Renal pelvis (tissue), 4 donors: ENCODE results near the gene ATP7B. TPM values are rescaled to one million over a fixed set of nuclear protein-coding genes. Genes with fewer than 3 reads are reported as not detected.
"Not testable (repeated sequence)": the region's sequence is repeated elsewhere in the genome, so short reads cannot be mapped to it uniquely, and the experiment has no call there.

Experiments
- DNase-seq: peaks from one replicate; pipeline ENCODE4 v3.0.0-alpha.2; 2013
- polyA plus RNA-seq, 3 donors: library from polyadenylated mRNA; unstranded; fragments of 120-200 nt; gene quantifications; one replicate each; pipeline ENCODE4 v1.2.1, GENCODE V29; 2013; ENCODE audit not compliant: insufficient read length in 3 of 3

ATP7B gene
- polyA plus RNA-seq, 3 donors: 18.2 to 28.1 (median 24.7) TPM

DNA sequence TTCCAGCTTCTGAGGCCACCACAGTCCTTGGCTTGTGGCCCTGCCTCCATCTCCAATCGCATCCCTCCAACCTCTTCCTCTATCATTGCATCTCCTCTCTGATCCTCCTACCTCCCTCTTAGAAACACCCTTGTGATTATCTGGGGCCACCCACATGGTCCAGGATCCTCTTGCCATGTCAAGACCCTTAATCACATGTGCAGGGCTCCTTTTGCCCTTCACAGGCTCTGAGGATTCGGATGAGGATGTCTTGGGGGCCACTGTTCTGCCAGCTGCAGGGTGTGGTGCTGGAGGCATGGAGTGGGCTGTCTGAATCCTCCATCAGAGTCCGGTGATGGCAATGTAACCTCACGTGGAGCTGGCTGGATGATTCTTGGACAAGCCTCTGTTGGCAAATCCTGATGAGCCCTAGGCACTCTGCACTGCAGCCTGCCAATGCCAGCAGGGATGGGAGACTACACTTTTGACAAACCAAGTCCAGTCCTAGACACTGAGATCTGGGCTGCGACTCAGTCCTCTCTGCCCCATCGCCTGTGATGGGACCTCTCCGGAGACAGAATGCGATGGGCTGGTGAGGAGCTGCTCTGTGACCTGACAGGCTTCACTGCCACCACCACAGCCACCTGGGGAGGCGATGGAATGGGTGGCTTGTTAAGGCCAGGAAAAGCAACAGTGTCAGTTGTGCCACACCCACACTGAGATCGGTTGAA is 88.3 kb downstream of the ATP7B start:
- DNase-seq: no peak

DNA sequence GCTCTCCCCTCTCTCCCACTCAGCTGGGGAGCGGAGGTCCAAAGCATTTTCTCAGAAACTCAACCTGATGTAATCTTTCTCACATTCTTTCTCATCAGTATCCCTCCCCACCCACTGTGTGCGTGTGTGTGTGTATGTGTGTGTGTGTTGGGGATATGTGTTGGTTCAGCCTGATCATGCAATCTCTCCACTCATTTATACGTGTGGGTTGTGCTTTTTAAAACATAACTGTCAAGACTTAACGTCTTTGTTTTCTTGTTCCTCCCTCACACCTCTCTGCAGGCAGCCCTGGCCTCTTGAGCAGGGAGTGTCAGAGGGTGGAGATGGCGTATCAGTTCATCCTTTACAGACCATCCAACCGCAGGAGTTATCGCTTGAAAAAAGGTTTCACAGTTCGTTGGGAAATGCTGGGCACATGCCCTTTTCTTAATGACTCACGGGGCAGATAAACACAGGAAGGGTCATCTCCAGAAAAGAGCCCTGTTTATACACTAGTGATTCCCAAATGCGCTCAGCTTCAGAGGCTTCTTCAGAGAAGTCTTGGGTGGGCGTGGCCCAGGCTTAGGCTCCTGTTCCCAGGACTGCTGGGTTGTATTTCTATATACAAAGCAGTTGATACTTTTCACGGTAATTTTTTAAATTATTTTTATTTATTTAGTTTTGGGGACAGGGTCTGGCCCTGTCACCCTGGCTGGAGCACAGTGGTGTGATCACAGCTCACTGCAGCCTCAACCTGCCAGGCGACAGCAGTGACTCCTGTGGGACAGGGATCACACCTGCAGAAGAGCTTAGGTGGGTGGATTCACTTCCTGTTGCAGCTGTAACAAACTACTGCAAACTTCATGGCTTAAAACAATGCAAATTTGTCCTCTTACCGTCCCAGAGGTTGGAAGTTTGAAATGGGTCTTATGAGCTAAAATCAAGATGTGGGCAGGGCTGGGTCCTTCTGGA is 89.2 kb downstream of the ATP7B start:
- DNase-seq: peak; percentile 29

DNA sequence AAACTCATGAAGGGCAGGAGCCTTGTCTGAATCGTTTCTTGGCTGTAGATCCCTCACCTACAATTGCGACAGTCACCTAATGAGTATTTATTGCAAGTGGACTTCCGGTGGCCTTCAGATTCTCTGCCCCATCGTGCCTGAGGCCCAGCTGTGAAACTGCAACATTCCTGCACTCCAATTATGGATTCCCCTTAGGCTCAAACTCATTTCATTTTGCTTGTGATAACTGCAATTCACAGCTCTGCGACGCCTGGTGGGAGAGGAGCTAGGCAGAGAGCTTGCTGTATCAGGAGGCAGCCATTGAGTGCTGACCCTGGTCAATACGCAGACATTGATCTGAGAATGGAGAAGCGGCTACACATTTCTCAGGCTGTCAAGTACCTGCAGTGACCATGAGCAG is 90.5 kb downstream of the ATP7B start:
- DNase-seq: no peak

DNA sequence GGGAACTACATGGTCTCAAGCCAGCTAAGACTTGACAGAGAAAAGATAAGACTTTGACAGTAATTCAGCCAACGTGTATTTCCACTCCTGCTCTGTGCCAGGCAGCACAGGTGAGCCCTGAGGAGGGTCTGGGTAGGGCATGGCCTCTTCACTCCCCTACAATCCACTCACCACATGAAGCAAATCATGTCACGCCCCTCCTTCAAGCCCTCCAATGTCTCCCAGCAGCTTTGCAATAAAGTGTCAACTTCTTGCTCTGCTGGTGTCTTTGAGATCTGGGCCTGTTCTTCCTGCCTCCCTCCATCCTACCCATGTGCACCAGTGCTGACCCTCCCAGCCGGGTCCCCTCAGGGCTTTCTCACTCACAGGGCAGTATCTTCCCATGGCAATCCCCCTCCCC is 91.0 kb downstream of the ATP7B start:
- DNase-seq: no peak

DNA sequence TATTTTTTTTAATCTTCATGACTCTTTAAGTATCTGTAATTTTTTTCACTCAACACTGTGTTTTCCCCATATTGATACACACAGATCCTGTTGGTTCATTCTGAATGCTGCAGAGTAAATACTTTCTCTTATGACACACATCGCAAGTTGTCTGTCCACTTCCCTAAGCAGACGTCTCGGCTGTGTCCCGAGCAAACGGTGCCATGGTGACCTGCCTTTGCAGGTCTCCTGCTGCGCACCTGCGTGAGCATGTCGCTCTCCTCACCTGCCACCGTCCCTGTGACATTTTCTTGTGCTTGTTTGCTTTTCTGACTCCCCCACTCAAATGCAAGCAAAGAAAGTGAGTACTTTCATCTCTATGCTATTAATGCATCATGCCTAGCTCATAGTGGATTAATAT is 91.7 kb downstream of the ATP7B start:
- DNase-seq: no peak

DNA sequence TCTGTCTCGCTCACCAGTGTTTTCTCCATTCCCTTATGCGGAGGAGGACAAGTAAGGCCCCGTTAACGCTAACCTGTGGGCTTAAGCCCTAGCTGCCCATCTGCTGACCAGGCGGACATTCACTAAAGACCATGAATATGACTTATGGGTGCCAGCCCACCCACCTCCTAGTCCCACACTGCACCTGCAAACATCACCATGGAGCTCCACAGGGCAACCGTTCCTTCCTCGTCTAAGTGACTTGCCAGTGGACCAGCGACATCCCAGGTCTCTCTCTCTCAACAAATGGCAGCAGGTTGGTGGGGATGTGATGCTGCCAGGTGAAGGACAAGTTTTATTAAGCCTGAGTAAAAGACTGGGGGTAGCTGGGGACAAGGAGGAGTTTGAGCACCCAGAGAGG is 94.3 kb downstream of the ATP7B start:
- no peak for DNase-seq

DNA sequence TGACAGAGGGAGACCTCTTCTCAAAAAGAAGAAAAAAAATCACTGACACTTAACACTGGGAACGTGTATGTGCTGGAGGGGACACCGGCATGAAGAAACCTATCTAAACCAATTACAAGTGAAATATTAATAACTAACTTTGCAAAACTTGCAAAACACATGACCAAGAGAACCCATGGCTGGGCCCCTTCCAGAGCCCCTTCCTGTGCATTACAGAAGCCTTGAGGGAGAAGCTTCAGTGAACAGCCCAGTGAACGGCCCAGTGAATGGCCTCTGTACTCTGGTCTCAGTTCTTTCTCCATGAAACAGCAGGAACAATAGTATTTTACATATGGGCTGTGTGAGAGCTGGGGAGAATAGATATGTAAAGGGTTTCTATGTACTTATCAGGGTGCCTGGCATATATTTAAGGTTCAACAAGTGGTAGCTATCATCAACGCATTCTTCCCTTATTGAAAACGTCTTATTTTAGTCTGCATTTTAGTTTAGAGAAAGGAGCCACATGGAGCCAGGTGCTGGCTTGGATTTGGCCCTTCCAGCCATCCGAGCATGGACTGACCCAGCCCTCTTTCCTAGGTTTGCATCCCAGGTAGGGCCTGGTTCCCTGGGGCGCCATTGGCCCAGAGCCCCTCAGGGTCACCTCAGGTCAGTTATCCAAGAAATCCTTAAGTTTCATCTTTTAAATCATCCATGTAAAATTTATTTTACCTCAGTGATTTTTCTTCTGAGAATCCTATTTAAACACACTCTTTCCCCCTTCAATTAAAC is 95.0 kb downstream of the ATP7B start:
- DNase-seq: no peak

DNA sequence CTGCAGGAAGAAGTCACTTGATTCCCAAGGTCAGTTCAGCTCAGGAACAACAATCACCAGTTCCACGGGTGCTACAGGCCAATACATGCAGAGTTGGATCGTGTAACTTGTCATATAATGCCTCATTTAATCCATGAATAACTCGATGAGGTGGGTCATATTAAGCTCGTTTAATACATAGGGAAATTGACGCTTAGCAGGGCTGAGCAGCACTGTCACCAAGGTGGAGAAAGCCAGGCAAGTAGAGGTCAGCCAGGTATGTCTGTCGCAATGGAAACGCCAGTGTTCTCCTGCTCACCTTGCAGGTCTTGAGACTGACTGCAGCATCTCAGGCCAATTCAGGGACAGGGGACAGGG is 97.1 kb downstream of the ATP7B start:
- no peak for DNase-seq

DNA sequence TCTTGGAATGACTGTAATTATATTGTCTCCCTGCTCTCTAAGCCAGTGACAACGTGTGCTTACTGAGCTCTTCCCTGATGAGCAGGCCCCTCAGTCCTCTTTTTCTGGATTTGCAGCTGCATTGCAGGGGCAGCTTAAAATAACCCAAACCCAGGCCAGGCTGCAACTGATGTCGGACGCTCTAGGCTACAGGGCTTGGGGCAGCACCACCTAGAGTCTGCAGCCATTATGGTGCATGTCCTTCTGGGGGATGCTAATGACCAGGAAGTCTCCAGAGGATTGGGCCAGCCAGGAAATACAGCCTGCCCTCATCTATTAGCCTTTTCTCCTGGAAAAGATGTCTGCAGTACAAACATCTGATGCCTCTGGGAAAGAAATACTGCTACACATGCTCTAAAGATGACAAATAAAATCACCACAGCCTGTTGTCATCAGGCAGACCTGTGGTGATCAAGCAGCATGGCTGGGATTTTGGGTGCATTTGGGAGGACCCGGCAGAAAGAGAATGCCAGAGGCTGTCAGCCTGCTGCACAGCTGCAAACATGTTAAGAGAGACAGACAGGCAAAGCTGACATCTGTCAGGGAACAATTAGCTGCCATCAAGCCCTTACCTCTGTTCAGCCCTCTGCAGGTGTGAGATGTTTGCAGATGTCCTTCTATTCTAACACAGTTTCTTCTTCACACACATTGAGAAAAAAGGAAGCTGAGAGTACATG is 97.7 kb downstream of the ATP7B start:
- no peak for DNase-seq

DNA sequence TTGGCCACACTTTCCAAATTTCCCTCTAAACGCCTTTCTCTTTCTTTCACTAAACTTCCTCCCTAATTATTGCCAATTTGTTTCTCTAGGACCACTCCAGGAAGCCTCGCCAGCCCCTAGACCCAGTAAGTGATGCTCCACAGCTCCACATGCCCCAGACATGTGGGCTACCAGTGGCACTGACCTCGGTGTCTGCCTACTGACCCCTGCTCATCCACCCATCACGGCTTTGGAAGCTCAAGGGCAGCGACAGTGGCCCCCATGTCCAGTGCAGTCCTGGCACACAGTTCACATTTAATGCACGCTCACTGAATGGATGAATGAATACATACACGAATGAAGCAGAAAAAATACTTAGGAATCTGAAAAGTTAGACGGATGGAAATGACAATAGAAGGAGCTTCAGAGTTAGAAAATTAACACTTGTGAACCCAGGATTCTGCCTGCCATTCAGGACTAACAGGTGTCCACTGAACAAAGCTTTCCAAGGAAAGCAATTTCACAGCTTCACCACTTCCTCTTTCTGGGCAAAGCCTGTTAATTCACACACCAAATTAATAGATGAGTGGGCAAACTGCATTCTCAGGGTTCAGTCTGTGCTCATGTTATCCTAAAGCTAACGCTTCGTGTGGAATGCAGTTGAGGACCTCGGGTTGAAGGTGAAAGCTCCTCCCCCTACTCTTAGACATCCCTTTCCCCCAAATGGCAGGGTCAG is 98.6 kb downstream of the ATP7B start:
- no peak for DNase-seq

DNA sequence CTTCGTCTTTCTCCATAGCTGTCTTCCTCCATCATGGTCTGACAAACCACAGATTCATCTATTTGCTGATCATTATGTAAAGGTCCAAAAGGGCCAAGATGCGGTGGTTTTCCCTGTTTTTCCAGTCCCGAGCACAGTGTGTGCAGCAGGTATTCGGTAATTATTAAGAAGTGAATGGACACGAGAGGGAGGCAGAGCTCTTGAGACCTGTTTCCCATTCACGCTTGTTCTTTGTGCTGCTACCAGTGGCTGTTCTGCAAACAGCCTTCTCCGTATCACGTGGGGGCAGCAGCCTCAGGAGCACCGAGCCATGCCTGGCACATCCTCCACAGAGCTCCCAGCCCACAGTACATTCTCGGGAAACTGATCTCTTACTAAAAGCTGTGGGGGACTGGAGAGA is 99.2 kb downstream of the ATP7B start:
- peak; percentile 65 for DNase-seq

DNA sequence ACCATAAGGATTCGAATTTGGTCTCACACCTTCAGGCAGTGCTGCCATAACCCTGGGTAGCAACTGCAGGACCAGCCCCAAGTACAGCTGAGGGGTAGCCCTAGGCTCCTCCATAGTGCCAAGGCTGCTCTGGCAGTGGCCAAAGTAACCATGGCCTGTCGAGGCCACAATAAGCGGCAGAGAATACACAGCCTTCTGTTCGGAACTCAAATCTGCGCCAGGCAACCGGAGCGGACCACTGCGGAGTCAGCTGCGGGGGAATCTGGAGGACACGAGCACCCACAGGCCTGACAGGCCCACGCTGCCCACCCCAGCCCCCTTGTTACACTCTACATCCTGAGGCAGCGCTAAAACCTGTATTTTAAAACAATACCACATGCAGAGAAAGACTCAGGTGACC is 100.7 kb downstream of the ATP7B start:
- DNase-seq: no peak

DNA sequence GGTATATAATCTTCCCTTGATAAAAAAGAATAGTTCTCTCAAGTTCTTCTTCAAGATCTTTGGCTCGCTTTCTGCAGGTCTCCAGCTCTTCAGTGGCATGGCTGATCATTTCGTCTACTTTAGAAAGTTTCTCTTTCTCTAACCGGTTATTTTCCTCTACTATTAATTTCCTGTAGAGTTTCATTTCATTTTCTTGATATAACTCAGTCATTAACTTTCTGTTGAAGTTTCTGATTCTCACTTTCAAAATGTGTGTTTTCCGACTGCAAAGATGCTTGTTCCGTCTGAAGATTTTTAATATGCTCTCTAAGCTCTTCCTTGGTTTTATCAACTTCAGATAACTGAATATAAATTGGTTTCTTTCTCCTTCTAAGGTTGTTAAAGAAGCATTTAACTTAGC is 102.0 kb downstream of the ATP7B start:
- DNase-seq: not testable (repeated sequence)

DNA sequence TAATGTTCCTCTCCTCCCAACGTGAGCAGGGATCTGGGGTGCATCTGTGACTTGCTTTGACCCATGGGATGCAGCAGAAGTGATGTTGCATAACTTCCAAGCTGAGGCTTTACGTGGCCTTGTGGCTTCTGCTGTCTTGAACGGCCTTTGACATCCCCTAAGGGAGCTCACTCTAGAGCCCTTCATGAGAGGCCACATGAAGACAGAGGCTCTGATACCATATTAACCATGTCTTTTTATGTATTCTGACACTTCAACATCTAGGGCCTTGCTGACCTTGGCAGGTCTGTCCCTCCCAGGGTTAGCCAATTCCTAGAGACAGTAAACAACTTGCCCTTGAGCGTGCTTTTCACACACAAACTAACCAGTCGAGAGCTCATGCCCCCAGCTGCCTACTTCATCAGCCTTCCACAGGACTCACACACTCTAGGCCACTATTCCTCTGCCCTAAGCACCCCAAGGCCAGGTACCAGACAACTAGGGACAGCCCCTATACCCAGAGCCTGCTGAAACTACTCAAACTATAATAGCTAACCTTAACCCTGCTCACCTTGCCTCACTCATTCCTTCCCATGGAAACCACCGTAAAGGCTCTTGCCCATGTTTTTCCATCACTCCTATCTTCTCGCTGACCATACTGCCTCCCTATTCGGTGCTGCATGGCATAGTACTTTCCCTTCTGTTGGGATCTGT is 104.1 kb downstream of the ATP7B start:
- DNase-seq: no peak

DNA sequence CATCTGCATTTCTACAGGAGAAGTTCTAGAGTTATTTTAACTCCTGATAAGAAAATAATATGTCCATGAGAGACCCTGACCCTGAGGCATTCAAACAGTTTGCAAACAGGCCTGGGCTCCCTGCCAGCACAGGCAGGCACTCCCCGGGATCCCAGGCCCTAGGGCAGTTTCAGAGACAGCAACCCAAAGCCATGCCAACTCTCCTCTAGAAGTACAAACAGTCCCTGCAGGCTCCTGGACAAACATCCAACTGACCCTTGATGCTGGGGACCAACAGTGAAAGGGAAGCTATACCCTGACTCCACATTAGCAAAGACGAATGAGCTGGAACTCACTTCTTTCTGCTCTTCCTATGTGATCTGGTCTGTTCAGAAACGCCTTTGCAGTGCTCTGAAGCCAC is 104.7 kb downstream of the ATP7B start:
- DNase-seq: no peak

DNA sequence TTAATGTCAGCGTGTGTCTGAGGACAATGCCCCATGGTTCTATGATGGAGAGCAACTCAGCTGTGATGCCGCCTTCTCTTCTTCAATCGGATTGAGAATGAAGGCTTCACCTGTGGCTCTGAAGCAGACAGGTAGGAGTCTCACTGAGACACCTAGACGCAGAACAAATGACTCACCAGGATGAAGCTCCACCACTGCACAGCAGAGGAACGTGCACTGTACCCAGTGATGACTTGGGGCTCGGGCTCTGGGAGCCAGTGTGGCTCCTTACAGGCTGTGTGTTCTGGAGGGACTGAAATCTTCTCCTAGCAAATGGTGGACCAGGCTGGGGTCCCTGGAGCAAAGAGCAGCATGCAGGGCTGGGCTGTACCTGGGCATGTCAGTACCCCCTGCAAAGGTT is 105.5 kb downstream of the ATP7B start:
- DNase-seq: no peak

DNA sequence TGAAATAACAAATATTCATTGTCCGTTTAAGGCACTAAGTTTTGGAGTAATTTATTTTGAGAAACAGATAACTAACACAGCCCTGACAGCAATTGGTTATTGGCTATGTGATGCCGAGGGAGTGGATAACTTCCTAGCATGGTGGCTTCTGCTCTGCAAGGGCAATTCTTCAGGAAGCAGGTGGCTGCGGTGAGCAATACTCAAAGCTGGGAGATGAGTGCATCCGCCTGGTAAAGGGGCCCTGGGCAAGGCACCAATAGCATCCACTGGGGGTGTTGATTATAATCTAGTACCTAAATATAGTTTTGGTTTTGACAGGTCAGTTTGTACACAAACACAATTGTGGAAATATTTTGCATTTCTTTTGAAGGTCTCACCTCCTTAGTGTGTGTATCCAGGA is 108.5 kb downstream of the ATP7B start:
- DNase-seq: no peak

DNA sequence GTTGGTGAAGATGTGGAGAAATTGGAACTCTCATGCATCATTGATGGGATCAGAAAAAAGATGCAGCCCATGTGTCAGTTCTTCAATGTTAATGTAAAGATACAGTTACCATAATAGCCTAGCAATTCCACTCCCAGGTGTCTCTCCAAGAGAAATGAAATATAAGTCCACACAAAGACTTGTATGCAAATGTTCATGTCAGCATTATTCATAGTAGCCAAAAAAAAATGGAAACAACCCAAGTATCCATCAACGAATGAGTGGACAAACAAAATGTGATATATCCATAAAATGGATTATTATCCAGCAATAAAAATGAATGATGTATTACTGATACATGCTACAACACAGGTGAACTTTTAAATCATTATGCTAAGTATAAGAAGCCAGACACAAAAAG is 110.8 kb downstream of the ATP7B start:
- DNase-seq: no peak

DNA sequence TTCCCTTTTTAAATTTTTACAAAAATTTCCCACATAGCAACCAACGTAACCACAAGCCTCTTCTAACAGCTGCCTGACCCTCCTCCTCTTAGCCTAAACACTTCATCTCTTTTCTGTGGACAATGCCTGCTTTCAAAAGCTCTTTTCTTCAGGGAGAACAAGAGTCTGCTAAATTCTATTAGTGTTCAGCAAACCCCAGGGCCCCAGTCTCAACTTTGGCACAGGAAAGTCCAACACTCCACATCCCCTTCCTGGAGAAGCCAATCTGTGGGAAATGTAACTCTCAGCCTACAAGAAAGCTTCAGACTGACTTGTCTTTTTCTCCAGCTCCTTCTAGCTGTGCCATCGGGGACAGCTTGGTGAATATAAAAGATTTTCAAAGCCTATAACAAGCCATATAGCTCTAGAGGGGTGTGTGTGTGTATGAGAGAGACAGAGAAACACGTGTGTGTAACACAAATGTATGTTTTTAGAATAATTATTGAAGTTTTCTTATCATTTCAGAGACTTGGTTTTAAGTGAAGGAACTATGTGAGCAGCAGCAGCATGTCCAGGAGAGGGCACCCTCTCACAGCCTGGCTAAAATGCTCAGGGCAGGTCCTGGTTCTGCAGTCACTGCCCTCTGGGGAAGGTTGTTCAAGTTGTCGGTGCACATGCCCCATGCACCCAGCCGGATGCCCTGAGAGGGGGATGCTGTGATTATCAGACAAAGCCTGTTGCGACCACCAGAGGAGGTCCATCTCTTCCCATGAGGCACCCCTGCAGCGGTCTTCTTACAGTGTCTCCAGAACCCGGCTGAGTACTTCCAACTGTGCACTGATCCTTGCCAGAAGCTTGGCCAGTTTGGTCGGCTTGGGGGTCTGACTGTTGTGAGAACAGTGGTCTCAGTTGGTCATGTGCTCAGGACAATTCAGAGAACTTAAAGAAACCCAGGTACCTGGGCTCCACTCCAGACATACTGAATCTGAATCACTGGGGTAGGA is 115.1 kb downstream of the ATP7B start:
- no peak for DNase-seq
